MCF 10A (cell line): Measurements from ENCODE around the gene TEX13D. TPM values are rescaled to one million over a fixed set of nuclear protein-coding genes. Genes with fewer than 3 reads are reported as not detected.

Experiments used
- BruUV-seq: library from RNA; stranded (reverse); fragments of 400-500 nt; replicated peaks from 2 replicates; lab custom pipeline; 2021; lab: Mats Ljungman, UMichigan
- CTCF ChIA-PET: fragments of 300-600 bp; sonication (Branson Sonifier 250); formaldehyde crosslinking; extraction: SDS; loops from one replicate; lab custom pipeline; 2021; ENCODE audit warnings: antibody characterized with exemption, inconsistent platforms; lab: Yijun Ruan, JAX
- POLR2A ChIA-PET: fragments of 300-600, 350-650 bp; sonication (Branson Sonifier 250); formaldehyde crosslinking; extraction: SDS; loops from one replicate; lab custom pipeline; 2020; ENCODE audit warnings: antibody characterized with exemption, inconsistent platforms; lab: Yijun Ruan, JAX
- DNase-seq: peaks from one replicate; pipeline ENCODE4 v3.0.0-alpha.2; 2018; ENCODE audit not compliant: unreplicated experiment
- H3K27ac Mint-ChIP-seq: one replicate; pipeline ENCODE4 v1.8.0; 2022; ENCODE audit warnings: mild to moderate bottlenecking, low read depth, mixed read lengths; ENCODE audit not compliant: unreplicated experiment
- H3K27me3 Mint-ChIP-seq: one replicate; pipeline ENCODE4 v1.8.0; 2022; ENCODE audit warnings: mixed read lengths; ENCODE audit not compliant: insufficient read depth, unreplicated experiment
- H3K36me3 Mint-ChIP-seq: one replicate; pipeline ENCODE4 v1.8.0; 2022; ENCODE audit warnings: mild to moderate bottlenecking, moderate library complexity, mixed read lengths; ENCODE audit not compliant: insufficient read depth, unreplicated experiment
- H3K4me1 Mint-ChIP-seq: one replicate; pipeline ENCODE4 v1.8.0; 2022; ENCODE audit warnings: mixed read lengths; ENCODE audit not compliant: insufficient read depth, unreplicated experiment
- H3K4me3 Mint-ChIP-seq: one replicate; pipeline ENCODE4 v1.8.0; 2022; ENCODE audit warnings: mild to moderate bottlenecking, moderate library complexity, mixed read lengths; ENCODE audit not compliant: unreplicated experiment
- H3K9me3 Mint-ChIP-seq: one replicate; pipeline ENCODE4 v1.8.0; 2022; ENCODE audit warnings: mixed read lengths; ENCODE audit not compliant: unreplicated experiment
- CTCF ChIP-seq: fragments of 200-600 bp; IDR thresholded peaks from one replicate; pipeline ENCODE4 v1.8.0; 2022; ENCODE audit warnings: antibody characterized with exemption, mild to moderate bottlenecking; ENCODE audit not compliant: unreplicated experiment
- intact Hi-C: fragments of 100-400 bp; cut with micrococcal nuclease; formaldehyde crosslinking; loops from 2 replicates; pipeline ENCODE4 v1.14.1; 2022
- total RNA-seq: library from RNA; stranded (reverse); gene quantifications from 2 replicates; pipeline ENCODE4 v1.2.3, GENCODE V29; 2022

TEX13D gene
- total RNA-seq, 1 experiment from 2014 or later = not detected

DNA sequence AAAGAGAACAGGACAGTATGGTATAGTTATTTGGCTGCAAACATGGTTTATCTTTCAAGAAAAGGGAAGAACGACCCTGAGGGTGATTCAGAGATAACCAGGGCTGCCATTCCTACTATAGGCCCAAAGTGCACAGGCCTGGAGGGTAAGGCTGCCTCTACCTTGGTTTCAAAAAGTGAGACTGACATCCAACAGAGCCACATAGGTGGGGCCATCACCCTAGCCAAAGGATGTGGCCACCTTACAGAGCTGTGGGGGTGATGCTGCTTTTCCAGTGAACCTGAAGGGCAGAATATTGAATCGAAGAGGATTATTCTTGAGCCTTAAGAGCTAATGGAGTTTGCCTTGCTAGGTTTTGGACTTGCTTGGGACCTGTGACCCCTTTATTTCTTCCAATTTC is 29.6 kb downstream of the TEX13D start:
- Mint-ChIP-seq H3K4me1 (peaks cover 5% of the 10 kb centered on the region), H3K27me3 (no peaks in the 10 kb centered on the region), H3K9me3 (no peaks in the 10 kb centered on the region), H3K27ac (no peak overlapping the region), H3K4me3 (no peak overlapping the region), H3K36me3 (no peaks in the 10 kb centered on the region)
- CTCF ChIA-PET = no interaction called here
- POLR2A ChIA-PET = interaction anchor here (0.7 kb wide), 1 partner anchor 950 kb away, joined by 3 read pairs; no protein-coding TSS in a partner anchor
- no peak for DNase-seq
- no peak for TF ChIP-seq CTCF
- intact Hi-C loops = no loop called here
- BruUV-seq = no TSS peak

DNA sequence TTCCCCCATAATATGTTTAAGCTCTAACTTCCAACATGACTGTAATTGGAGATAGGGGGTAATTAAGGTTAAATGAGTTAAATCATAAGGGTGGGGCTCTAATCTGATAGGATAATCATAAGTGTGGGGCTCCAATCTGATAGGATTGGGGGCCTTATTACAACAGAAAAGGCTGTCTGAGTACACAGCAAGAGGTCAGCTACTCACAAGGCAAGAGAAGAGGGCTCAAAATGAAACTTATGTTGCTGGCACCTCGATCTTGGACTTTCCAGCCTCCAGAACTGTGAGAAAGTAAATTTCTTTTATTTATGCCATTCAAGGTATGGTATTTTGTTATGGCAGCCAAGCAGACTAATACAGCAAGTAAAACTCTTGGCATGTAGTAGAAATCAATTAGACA is 30.3 kb downstream of the TEX13D start:
- CTCF ChIA-PET = no interaction called here
- POLR2A ChIA-PET = no interaction called here
- H3K4me3 Mint-ChIP-seq = no peak overlapping the region
- no peaks in the 10 kb centered on the region for H3K36me3 Mint-ChIP-seq
- no TSS peak for BruUV-seq
- TF ChIP-seq CTCF = no peak
- H3K27me3 Mint-ChIP-seq = no peaks in the 10 kb centered on the region
- no peak for DNase-seq
- intact Hi-C loops = no loop called here
- peaks cover 5% of the 10 kb centered on the region for H3K4me1 Mint-ChIP-seq
- no peaks in the 10 kb centered on the region for H3K9me3 Mint-ChIP-seq
- H3K27ac Mint-ChIP-seq = no peak overlapping the region

DNA sequence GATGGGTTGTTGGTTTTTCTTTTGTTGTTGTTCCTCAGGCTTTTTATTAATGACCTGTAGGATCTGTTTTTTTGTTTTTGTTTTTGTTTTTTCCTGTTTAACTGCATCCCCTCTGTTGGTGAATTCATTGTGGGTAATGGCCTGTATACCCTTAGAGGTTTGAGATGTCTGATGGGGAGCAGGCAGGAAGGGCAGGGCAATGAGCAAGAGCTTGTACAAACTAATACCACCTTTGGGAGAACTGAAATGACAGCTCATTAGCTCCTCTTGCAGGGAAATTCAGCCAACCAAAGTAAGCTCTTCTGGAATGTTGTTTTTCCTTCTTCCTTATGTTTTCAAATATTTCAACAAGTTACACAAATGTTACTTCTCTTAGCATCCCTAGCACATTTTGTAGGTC is 37.3 kb downstream of the TEX13D start:
- CTCF ChIA-PET = interaction anchor here (1.2 kb wide), 1 partner anchor 19 kb away, joined by 4 read pairs; no protein-coding TSS in a partner anchor
- H3K27me3 Mint-ChIP-seq = peaks cover 13% of the 10 kb centered on the region
- intact Hi-C loops = no loop called here
- H3K4me3 Mint-ChIP-seq = no peak overlapping the region
- H3K27ac Mint-ChIP-seq = no peak overlapping the region
- TF ChIP-seq CTCF = no peak
- H3K9me3 Mint-ChIP-seq = no peaks in the 10 kb centered on the region
- POLR2A ChIA-PET = interaction anchor here (0.6 kb wide), 1 partner anchor 328 kb away, joined by 4 read pairs; no protein-coding TSS in a partner anchor
- H3K4me1 Mint-ChIP-seq = no peaks in the 10 kb centered on the region
- no peaks in the 10 kb centered on the region for H3K36me3 Mint-ChIP-seq
- BruUV-seq = no TSS peak
- no peak for DNase-seq

DNA sequence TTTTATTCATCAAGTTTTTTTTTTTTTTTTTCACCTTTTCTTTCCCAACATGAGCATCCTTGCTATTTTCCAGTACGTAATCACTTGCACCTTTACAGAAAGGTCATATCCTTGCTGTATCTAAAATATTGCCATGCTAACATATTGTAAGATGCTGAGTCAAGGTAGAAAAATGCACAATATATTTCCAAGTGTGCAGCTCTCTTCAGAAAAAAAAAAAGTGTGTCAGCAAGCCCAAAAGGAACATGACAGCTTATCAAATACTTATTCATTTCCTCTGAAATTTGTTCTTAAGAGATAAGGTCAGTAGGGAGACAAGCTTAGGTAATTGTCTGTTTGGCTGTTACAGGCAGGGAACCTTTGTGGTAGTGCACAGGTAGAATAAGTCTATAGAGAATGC is 40.9 kb downstream of the TEX13D start:
- peaks cover 11% of the 10 kb centered on the region for H3K27me3 Mint-ChIP-seq
- no peaks in the 10 kb centered on the region for H3K4me1 Mint-ChIP-seq
- intact Hi-C loops = no loop called here
- no peak for TF ChIP-seq CTCF
- CTCF ChIA-PET = interaction anchor here (0.6 to 1.4 kb wide), 3 partner anchors 10 to 48 kb away, joined by 3 to 4 read pairs (median 4); no protein-coding TSS in a partner anchor
- no peaks in the 10 kb centered on the region for H3K36me3 Mint-ChIP-seq
- no TSS peak for BruUV-seq
- DNase-seq = no peak
- no peaks in the 10 kb centered on the region for H3K9me3 Mint-ChIP-seq
- POLR2A ChIA-PET = no interaction called here
- H3K27ac Mint-ChIP-seq = no peak overlapping the region
- no peak overlapping the region for H3K4me3 Mint-ChIP-seq
